ENCODE data around the gene MCC.

DNA sequence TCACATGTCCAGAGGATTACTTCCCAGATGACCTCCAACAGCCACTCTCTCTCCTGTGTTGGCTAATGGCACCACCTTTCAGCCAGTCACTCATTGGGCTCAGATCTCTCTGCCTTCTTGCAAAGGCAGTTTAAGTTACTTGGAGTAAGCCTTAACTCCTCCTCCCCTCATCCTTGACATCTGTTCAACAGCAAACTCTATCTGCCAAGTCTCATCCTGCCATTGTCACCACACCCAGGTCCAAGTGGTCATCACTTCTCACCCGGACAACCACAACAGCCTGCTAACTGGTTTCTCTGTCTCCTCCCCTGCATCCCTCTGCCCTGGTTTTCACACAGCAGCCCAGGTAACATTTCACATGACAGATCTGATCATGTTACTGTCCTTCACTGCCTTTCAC, 453.2 kb downstream of the MCC start:
- no peak for TF ChIP-seq MAFK (IDR thresholded peaks at IDR 0.05; ENCODE audit: partially characterized antibody)
- no peak for TF ChIP-seq ESRRA (IDR thresholded peaks at IDR 0.05; ENCODE audit: borderline replicate concordance, low read length)
- TF ChIP-seq CTCF (IDR thresholded peaks at IDR 0.05) = no peak
- TF ChIP-seq, protein P1, sequence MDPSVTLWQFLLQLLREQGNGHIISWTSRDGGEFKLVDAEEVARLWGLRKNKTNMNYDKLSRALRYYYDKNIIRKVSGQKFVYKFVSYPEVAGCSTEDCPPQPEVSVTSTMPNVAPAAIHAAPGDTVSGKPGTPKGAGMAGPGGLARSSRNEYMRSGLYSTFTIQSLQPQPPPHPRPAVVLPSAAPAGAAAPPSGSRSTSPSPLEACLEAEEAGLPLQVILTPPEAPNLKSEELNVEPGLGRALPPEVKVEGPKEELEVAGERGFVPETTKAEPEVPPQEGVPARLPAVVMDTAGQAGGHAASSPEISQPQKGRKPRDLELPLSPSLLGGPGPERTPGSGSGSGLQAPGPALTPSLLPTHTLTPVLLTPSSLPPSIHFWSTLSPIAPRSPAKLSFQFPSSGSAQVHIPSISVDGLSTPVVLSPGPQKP (IDR thresholded peaks at IDR 0.05; ENCODE audit: low read depth, low read length) = no peak
- TF ChIP-seq, protein P2, sequence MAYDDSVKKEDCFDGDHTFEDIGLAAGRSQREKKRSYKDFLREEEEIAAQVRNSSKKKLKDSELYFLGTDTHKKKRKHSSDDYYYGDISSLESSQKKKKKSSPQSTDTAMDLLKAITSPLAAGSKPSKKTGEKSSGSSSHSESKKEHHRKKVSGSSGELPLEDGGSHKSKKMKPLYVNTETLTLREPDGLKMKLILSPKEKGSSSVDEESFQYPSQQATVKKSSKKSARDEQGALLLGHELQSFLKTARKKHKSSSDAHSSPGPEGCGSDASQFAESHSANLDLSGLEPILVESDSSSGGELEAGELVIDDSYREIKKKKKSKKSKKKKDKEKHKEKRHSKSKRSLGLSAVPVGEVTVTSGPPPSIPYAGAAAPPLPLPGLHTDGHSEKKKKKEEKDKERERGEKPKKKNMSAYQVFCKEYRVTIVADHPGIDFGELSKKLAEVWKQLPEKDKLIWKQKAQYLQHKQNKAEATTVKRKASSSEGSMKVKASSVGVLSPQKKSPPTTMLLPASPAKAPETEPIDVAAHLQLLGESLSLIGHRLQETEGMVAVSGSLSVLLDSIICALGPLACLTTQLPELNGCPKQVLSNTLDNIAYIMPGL (CRISPR knock-in tag; IDR thresholded peaks at IDR 0.05; ENCODE audit: borderline replicate concordance) = no peak
- TF ChIP-seq ZNF302 (CRISPR knock-in tag; IDR thresholded peaks at IDR 0.05) = no peak
- no peak for TF ChIP-seq CEBPB (IDR thresholded peaks at IDR 0.05)
- TF ChIP-seq CHD4 (IDR thresholded peaks at IDR 0.05; ENCODE audit: borderline replicate concordance) = no peak

Data from A549 (cell line).